SH-SY5Y (cell line): ENCODE measurements around the gene ANKRD63.

Experiments
- GATA2 ChIP-seq: IDR thresholded peaks from 2 replicates; pipeline ENCODE4 v1.6.1; 2011; ENCODE audit warnings: mild to moderate bottlenecking, low read depth, low read length
- GATA3 ChIP-seq: IDR thresholded peaks from 2 replicates; pipeline ENCODE4 v1.6.1; 2011; ENCODE audit warnings: low read depth, mild to moderate bottlenecking, low read length, moderate library complexity

GRCh38 chr15:40242601-40243000 lies 40.3 kb downstream of the ANKRD63 start:
- TF ChIP-seq GATA2 (no peak), GATA3 (no peak)
